Endothelial cell of coronary artery (primary cell): Measurements from ENCODE around the gene IGLON5. TPM values are rescaled to one million over a fixed set of nuclear protein-coding genes. Genes with fewer than 3 reads are reported as not detected.

ENCODE experiments used
- total RNA-seq: library from RNA; depleted of rRNA; stranded (reverse); fragments of >200 nt; gene quantifications from 2 replicates; pipeline ENCODE4 v1.2.3, GENCODE V29; 2014

The IGLON5 gene
- total RNA-seq: under 0.01 TPM in 1 of 2 replicates, not detected in the other

GRCh38 chr19:51311351-51312257 is at the start of gene IGLON5:
TSS of gene IGLON5 (plus strand) at chr19:51311644. CDS start at chr19:51311848, 204 bp downstream.

GRCh38 chr19:51341976-51342580 is 30.6 kb downstream of the IGLON5 start, which contains the start of gene VSIG10L:
TSS of gene VSIG10L (minus strand) at chr19:51342139. CDS start at chr19:51342124, 15 bp downstream.

GRCh38 chr19:51365965-51366388 is 54.5 kb downstream of the IGLON5 start, which contains the start of gene ETFB:
TSS of gene ETFB (minus strand) at chr19:51366388. CDS start at chr19:51366326, 62 bp downstream.

GRCh38 chr19:51368366-51369282 is 57.2 kb downstream of the IGLON5 start, which contains the start of gene CLDND2:
TSS of gene CLDND2 (minus strand) at chr19:51369003. CDS start at chr19:51368577, 426 bp downstream.

GRCh38 chr19:51372649-51373504 is 61.4 kb downstream of the IGLON5 start, which contains the start of gene NKG7:
TSS of gene NKG7 (minus strand) at chr19:51372654. CDS start at chr19:51372535, 119 bp downstream.

Other genes starting within 250 kb of the IGLON5 start
- not detected in 2 replicates for gene KLK13, start 246.6 kb upstream of the IGLON5 start, total RNA-seq
- 0.19 TPM in 1 of 2 replicates, not detected in the other for gene KLK14, start 228.8 kb upstream of the IGLON5 start, total RNA-seq
- gene CTU1, start 203.2 kb upstream of the IGLON5 start, total RNA-seq: 5.8 and 7.3 TPM in 2 replicates
- gene SIGLEC9, start 186.7 kb upstream of the IGLON5 start, total RNA-seq: 0.09 TPM in 1 of 2 replicates, not detected in the other
- gene SIGLEC7, start 169.3 kb upstream of the IGLON5 start, total RNA-seq: under 0.01 TPM in 1 of 2 replicates, not detected in the other
- gene CD33, start 86.6 kb upstream of the IGLON5 start, total RNA-seq: not detected in 2 replicates
- gene SIGLECL1, start 60.6 kb upstream of the IGLON5 start, total RNA-seq: not detected in 2 replicates
- gene VSIG10L, start 30.5 kb downstream of the IGLON5 start, total RNA-seq: 0.18 and 0.19 TPM in 2 replicates
- 121 and 134 TPM in 2 replicates for gene ETFB, start 54.7 kb downstream of the IGLON5 start, total RNA-seq
- 0.18 TPM in 1 of 2 replicates, not detected in the other for gene CLDND2, start 57.4 kb downstream of the IGLON5 start, total RNA-seq
- not detected in 2 replicates for gene NKG7, start 61.0 kb downstream of the IGLON5 start, total RNA-seq
- gene LIM2, start 76.3 kb downstream of the IGLON5 start, total RNA-seq: not detected in 2 replicates
- not detected in 2 replicates for gene C19orf84, start 78.9 kb downstream of the IGLON5 start, total RNA-seq
- not detected in 2 replicates for gene SIGLEC10, start 106.0 kb downstream of the IGLON5 start, total RNA-seq
- gene SIGLEC8, start 146.8 kb downstream of the IGLON5 start, total RNA-seq: not detected in 2 replicates
- gene CEACAM18, start 166.9 kb downstream of the IGLON5 start, total RNA-seq: not detected in 2 replicates
- not detected in 2 replicates for gene SIGLEC12, start 190.2 kb downstream of the IGLON5 start, total RNA-seq
- not detected in 2 replicates for gene SIGLEC6, start 220.0 kb downstream of the IGLON5 start, total RNA-seq